Stimulated activated CD4-positive, alpha-beta T cell treated with anti-CD3 and anti-CD28 coated beads, Interleukin-2, amount 100 ng/mL, for 24 hours (primary cell): Measurements from ENCODE around the gene KRTAP2-1.
"Not testable (repeated sequence)": the region's sequence is repeated elsewhere in the genome, so short reads cannot be mapped to it uniquely, and the experiment has no call there.

Experiments
- DNase-seq, 2 donors: peaks; one replicate each; pipeline ENCODE4 v3.0.0-alpha.2; 2020

Gene KRTAP2-1

GRCh38 chr17:41046735-41047465 lies at the start of gene KRTAP2-1:
Gene KRTAP2-1 (minus strand): TSS chr17:41047316. CDS start chr17:41047267, 49 bp downstream.
- not testable (repeated sequence) for DNase-seq

DNA sequence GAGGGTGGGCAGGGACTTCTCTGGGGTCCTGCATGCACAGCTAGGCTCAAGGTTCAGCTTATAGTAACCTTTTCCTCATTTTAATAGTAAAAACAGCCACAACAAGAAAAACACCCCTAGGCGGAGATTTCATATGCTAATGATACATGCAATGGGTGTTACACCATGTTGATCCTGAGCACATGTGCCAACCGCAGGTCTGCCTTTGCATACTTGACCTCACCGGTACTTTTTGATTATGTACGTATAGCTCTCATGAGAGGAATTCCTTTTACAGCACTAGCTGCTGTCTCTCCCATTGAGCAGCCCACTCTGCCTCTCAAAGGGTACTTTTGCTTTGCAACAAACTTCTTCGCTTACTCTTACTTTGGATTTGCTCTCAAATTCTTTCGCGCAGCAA lies 48.9 kb upstream of the KRTAP2-1 start:
- DNase-seq = no peak

GRCh38 chr17:41088760-41089352 lies 41.7 kb upstream of the KRTAP2-1 start:
- not testable (repeated sequence) for DNase-seq

DNA sequence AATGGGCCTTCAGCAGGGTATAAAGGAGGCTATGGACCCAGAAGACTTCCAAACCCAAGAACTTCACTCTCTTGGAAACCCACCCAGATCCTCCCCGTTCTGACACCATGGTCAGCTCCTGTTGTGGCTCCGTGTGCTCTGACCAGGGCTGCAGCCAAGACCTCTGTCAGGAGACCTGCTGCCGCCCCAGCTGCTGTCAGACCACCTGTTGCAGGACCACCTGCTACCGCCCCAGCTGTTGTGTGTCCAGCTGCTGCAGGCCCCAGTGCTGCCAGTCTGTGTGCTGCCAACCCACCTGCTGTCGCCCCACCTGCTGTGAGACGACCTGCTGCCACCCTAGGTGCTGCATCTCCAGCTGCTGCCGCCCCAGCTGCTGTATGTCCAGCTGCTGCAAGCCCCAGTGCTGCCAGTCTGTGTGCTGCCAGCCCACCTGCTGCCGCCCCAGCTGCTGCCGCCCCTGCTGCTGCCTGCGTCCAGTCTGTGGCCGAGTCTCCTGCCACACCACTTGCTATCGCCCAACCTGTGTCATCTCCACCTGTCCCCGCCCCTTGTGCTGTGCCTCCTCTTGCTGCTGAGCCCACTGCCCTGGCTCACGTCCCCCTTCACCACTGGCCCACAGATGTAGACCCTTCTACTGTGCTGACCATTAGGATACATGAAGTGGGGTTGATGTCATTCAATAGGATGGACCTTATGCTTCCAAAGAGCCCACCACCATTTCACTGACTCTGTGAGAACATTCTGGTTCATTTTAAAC lies 37.2 kb upstream of the KRTAP2-1 start, which contains the start of gene KRTAP4-7:
Gene KRTAP4-7 (plus strand): TSS at position 51 of the 757 bp plus-strand sequence. CDS start 57 bp downstream, at position 108.
- not testable (repeated sequence) for DNase-seq

- DNase-seq = not testable (repeated sequence)
These were observed 36.3 kb upstream of the KRTAP2-1 start for GRCh38 chr17:41083427-41083826.

DNA sequence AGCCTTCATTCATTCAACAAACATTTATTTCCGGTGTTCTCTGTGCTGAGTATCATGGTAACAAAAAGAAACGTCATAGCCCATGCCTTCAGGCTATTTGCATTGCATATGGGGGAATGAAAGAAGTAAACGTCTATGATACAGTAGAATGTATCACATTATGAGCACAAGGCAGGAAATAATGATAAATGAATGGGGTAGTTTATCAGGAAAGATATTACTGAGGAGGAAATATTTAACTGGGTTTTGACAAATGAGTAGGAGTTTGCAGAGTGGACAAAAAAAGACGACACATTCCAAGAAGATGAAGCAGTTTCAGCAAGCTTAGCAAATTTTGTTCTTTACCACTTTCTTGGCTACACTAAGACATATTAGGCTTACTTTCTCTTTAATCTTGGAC lies 35.5 kb upstream of the KRTAP2-1 start:
- no peak for DNase-seq

- DNase-seq = no peak
These were observed 29.7 kb upstream of the KRTAP2-1 start for GRCh38 chr17:41076788-41077187.

GRCh38 chr17:41073676-41074075 lies 26.6 kb upstream of the KRTAP2-1 start:
- DNase-seq = no peak

- no peak for DNase-seq
These were observed 24.7 kb upstream of the KRTAP2-1 start for GRCh38 chr17:41071606-41072360.

DNA sequence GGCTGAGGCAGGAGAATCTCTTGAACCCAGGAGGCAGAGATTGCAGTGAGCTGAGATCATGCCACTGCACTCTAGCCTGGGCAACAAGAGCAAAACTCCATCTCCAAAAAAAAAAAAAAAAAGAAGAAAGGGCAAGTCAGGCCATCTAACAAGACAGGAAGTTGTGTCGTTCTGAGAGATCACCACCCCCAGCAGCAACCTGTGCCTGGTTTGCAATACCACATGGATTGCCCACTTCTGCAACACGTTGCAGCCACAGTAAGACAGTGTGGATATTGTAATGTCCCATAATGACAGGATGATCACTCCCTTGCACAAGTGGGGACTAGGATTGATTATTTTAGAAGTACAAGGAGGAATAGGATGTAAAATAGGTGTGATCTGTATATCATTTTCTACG lies 21.9 kb upstream of the KRTAP2-1 start:
- DNase-seq = no peak

GRCh38 chr17:41067281-41067680 lies 20.2 kb upstream of the KRTAP2-1 start:
- no peak for DNase-seq

GRCh38 chr17:41065829-41066624 lies 18.9 kb upstream of the KRTAP2-1 start, which contains the start of gene KRTAP2-4:
Gene KRTAP2-4 (minus strand): TSS chr17:41065879. CDS start chr17:41065845, 34 bp downstream.
- no peak for DNase-seq

GRCh38 chr17:41065016-41065689 lies 18.0 kb upstream of the KRTAP2-1 start:
- not testable (repeated sequence) for DNase-seq

GRCh38 chr17:41064301-41064700 lies 17.2 kb upstream of the KRTAP2-1 start:
- no peak for DNase-seq

GRCh38 chr17:41063449-41063848 lies 16.3 kb upstream of the KRTAP2-1 start:
- DNase-seq = no peak

DNA sequence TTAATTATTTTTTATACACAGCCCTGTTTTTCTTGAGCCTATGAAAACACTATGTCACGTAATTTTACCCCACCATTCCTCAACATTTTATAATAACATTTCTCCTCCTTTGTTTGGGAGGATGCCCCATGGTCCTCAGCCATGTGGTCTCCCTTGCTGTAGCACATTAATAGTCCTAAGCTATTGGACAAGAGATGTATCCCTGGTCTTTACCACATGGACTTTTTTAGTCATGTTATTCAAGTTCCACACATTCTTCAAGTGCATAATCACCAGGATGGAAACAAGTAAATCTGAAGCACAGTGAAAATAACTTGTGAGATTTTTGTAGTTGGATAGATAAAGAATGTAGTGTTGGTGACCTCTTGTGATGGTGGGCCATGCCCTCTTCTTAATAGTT lies 14.8 kb upstream of the KRTAP2-1 start:
- DNase-seq = no peak

DNA sequence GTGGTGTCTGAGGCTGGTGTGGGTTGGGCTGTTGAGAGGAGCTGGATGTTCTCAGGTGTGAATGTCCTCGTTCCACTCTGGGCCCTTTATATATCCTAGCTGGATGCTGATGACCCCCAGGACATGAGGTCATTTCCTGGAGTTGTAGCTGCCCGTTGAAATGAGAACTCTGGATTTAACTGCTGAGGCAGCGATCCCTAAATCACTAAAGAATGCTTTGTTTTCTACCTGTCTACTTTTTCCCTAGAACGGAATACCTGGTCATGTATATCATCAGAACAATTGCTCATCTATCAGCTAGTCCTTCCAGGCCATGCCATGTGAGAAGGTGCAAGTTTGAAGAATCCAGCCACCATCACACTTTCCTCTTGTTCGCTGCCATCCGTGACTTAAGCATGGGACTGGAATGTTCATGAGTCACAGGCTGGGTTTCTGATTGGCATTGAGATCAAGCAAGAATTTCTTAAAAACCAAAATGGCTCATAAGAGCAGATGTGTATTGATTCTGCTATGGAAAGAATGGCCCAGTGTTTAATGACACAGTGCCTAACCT lies 13.0 kb upstream of the KRTAP2-1 start, which contains the start of gene KRTAP2-3:
Gene KRTAP2-3 (minus strand): TSS at position 63 of the 553 bp plus-strand sequence. CDS start 64 bp downstream, outside the sequence.
- no peak for DNase-seq

DNA sequence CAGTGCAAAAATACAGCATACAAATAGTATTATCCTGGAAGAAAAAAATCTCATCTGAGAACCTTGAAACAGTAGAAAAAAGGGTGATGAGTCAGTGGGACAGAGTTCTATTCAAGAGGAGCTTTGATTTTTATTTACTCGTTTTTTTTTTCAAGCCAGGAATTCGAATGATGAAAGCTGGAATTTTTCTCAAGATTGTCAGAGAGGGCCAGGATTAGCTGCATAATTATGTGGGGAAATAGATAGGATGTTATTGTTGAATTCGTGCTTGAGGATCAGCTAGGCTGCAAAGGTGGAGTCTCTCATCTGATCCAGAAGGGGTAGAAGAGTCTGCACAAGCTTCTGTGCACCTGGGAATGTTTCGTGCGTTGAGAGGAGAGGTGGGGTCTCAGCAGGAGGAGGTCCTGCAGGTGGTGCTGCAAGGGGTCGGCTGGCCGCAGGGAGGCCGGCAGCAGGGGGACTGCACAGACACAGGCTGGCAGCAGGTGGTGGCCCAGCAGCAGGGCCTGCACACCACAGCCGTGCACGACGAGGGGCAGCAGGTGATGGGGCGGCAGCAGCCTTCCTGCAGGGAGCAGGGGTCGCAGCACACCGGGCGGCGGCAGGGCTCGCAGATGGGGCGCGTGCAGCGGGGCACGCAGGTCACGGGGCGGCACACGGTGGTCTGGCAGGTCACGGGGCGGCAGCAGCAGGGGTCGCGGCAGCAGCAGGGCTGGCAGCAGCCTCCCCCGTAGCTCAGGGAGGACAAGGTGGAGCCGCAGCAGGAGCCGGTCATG lies 12.3 kb upstream of the KRTAP2-1 start:
- not testable (repeated sequence) for DNase-seq

- no peak for DNase-seq
These were observed 11.6 kb upstream of the KRTAP2-1 start for GRCh38 chr17:41058741-41059140.

DNA sequence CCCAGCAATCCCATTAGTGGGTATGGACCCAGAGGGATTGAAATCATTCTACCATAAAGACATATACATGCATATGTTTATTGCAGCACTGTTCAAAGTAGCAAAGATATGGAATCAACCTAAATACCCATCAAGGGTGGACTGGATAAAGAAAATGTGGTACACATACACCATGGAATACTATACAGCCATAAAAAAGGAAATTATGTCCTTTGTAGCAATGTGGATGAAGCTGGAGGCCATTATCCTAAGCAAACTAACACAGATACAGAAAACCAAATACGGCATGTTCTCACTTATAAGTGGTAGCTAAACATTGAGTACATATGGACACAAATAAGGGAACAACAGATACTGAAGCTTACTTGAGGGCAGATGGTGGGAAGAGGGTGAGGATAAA lies 10.4 kb upstream of the KRTAP2-1 start:
- DNase-seq = no peak
